GM18502 (cell line): ENCODE results near the gene ERC2.
"Not testable (repeated sequence)": the region's sequence is repeated elsewhere in the genome, so short reads cannot be mapped to it uniquely, and the experiment has no call there.

Experiments
- ATAC-seq: cut with Tn5 transposase; IDR thresholded peaks from one replicate; pipeline ENCODE4 v1.9.1; 2021; ENCODE audit warnings: mild to moderate bottlenecking; ENCODE audit not compliant: unreplicated experiment, poor library complexity

The ERC2 gene

GRCh38 chr3:55873523-55874254, 594.6 kb downstream of the ERC2 start:
- ATAC-seq, result no peak

GRCh38 chr3:55870594-55870993, 597.7 kb downstream of the ERC2 start:
- no peak for ATAC-seq

DNA sequence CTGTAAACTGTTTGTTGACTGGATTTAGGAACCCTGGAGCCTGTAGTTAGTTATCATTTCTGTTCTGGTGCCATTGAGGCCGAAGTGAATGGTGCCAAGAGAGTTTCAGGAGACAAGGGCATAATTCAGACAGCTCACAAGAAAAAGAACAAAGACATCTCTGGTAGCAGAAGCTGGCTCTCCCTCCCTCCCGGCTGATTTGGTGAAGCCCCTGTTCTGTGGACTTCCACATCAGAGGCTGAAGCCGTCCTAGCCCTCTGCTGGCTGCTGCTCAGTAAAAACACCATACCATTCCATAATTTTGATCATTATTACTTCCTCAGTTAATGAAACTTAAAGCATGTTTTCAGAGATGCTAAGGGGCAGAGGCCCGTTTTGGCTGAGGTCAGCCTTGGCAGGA, 599.9 kb downstream of the ERC2 start:
- ATAC-seq, result no peak

- ATAC-seq, result no peak
These were observed 605.2 kb downstream of the ERC2 start for GRCh38 chr3:55863028-55863427.

DNA sequence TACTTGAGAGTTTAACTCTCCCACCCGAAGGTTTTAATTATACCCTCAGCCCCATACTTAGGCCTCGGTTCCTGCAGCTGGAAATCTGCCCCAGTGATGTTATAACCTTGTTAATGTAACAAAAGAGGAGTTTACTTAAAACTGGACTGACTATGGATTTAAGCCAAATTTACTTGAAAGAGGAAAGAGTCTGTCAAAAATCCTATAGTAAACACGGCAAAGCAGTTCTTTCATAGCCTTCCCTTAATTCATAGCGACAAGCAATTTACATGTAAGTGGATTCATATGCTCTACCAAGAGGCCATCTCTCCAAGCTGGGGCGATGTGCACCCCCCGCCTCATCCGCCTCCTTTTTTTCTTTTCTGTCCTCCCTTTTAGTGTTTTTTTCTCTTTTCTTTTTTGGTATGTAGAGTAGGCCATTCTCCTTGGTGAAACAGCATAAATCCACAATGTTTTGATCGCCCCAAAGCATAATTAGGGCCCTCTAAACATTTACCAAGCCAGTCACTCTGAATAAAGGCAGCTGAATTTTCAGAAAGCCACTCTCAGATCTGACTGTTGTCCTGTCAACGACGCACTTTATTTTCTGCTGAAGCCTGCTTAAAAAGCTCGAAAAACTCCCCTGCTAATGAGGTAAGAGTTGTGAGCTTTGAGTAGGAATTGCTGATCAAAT, 608.1 kb downstream of the ERC2 start:
- no peak for ATAC-seq

DNA sequence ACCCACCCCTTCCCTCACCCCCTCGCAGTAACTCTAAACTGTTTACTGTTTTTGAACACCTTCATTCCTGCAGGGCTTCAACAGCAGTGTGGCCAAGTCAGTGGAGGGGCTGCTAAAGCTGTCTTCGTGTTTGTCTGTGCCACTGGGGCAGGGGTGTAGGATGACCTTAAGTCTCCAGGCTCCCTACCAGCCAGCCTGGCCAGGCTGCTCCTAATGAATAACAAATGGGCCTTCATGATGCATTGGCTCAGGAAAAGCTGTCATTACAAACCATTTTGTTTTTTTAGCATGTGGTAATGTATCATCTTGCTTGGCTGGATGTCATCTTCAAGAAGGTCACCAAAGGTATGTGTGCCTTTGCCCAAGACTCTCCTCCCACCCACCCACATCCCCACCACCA, 609.0 kb downstream of the ERC2 start:
- ATAC-seq, result no peak

DNA sequence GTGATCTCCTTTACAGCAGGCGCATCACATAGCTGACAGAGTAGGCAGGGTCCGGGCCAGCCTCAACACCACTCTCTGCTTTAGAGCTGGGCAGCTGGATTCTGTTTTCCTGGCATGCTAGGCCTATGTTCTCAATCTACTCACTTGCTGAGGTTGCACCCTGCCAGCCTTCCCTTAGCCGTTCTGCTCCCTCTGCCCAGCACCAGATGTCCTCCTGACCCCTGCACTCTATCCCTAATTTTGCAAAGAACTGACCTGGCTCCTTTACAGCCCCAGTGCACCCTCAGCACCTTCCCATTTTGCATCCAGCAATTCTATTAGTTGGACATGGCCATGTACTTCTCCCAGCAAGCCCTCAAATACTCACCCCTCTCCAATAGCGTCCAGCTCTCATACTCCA, 609.5 kb downstream of the ERC2 start:
- no peak for ATAC-seq

DNA sequence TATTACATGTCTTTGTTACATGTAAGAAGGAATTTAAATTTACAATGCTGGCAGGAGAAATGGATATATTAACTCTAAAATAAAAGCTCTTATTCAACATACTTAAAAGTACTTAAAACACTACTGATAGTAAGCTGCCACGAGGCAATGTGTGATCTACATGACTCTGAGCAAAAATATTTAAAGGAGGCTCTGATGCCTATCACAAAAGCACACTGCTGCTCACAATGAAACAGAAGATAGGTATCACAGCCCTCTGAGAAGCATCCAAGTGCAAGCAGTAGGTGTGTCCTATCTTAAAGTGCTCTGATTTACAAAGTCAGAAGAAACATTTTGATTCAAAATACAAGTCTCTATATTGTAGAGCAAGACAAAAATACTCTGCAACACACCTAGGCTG, 610.0 kb downstream of the ERC2 start:
- ATAC-seq, result no peak

GRCh38 chr3:55857633-55858032, 610.6 kb downstream of the ERC2 start:
- no peak for ATAC-seq

DNA sequence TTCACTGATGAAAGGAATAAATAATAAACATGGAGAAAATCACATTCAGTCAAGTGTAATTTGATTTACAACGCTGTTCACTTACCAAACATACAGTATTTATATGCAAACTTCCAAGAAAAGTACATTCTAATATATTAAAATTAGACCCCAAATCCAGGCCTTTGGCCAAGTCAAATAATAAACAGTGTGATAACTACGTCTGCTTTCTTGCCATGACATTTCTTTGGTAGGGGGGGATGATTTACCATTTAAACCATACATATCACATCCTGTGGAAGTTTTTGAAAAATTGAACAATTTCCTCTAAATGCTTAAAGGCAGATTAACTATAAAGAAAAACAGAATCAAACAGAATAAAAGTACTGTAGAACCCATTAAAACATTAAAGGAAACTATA, 613.0 kb downstream of the ERC2 start:
- no peak for ATAC-seq

DNA sequence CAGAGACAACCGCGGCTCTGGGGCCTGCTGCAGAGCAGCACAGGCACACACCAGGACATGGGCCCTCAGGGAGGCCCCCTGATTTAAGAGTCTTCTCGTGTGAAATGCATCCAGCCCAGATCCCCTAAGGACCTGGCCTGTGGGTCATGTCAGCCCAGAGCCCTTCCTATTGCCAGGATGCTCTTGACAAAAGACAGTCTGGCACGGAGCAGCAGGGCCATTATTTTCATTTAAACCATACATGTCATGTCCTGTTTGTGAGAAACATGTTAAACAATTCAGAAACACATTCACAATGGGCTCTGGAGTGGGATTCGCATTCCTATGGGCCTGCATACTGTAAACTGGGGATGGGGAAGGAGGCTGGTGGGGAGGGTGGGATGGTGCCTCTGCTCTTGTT, 613.8 kb downstream of the ERC2 start:
- ATAC-seq, result no peak

DNA sequence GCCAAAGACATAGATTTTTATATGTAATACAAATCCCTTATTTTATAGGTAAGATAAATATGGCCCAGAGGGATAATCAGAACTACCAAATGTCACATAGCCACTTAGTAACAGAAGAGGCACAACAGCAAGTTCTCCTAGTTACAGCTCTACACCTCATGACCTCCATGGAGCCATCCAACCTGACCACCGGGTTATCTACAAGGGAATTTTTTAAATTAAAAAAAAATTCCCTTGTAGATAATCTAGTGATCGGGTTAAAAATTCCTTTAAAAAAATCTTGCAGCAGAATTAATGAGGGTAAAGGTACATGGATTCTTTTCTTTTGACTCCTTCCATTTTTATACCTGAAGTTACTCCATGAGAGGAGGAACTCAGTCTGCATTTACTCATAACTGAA, 615.9 kb downstream of the ERC2 start:
- no peak for ATAC-seq

GRCh38 chr3:55842204-55842603, 626.1 kb downstream of the ERC2 start:
- no peak for ATAC-seq

DNA sequence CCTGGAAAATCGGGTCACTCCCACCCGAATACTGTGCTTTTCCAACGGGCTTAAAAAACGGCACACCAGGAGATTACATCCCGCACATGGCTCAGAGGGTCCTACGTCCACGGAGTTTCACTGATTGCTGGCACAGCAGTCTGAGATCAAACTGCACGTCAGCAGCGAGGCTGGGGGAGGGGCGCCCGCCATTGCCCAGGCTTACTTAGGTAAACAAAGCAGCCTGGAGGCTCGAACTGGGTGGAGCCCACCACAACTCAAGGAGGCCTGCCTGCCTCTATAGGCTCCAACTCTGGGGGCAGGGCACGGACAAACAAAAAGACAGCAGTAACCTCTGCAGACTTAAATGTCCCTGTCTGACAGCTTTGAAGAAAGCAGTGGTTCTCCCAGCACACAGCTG, 636.4 kb downstream of the ERC2 start:
- ATAC-seq, result not testable (repeated sequence)

- no peak for ATAC-seq
These were observed 639.6 kb downstream of the ERC2 start for GRCh38 chr3:55828712-55829111.

DNA sequence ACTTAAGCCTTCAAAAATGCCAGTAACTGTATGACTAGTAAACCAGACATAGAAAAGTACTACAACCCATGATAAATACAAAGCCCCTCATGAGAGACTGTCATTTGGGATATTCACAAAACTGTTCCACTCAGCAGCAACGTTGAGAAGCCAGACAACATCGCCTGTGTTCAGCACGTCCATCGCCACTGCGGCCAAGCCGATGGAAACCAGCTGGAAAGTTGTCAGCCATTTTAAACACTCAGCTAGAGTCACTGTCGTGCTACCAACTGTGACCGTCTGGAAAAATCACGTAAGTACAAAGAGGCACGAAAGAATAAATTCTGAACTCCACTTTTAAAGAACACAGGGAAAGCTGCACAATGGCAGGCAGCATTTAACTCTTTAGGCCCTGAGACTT, 640.5 kb downstream of the ERC2 start:
- no peak for ATAC-seq

DNA sequence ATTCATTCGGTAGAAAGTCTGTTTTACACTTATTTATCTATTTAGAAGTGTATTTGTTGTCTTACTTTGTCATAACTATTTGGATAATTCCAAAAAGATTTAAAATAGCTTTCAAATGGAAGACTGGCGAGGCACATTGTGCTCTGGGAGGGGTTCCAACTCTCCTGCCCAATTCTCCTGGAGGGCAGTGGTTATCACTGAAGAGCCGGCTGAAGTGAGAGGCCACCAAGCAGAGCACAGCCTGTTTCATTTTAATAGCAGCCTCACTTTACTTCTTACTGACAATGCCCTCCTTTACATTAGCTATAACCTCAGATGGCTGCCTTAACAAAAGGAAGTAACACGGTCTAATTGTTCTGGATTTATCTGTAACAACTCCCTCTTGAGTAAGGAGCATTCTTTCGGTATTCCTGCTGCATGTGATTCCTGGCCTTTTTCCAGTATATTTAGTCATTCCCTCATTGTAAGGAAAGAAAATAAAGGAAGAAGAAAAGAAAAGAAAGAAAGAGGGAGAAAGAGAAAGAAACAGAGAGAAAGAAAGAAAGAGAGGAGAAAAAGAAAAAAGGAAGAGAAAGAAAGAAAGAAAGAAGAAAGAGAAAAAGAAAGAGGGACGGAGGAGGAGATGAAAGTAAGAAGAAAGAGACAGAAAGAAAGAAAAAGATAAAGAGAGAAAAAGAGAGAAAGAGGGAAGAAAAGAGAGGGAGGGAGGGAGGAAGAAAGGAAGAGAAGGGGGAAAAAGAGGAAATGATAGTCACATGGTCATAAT, 641.4 kb downstream of the ERC2 start:
- ATAC-seq, result no peak

GRCh38 chr3:55826097-55826496, 642.2 kb downstream of the ERC2 start:
- no peak for ATAC-seq

GRCh38 chr3:55824406-55824805, 643.9 kb downstream of the ERC2 start:
- no peak for ATAC-seq

GRCh38 chr3:55823829-55824228, 644.4 kb downstream of the ERC2 start:
- ATAC-seq, result no peak

GRCh38 chr3:55823001-55823400, 645.3 kb downstream of the ERC2 start:
- ATAC-seq, result no peak
